IMR-90 (cell line): ENCODE data around the gene ANXA8. TPM values are rescaled to one million over a fixed set of nuclear protein-coding genes. Genes with fewer than 3 reads are reported as not detected.

ENCODE experiments used
- ATAC-seq: fragments of 200-7000 bp; cut with Tn5 transposase; 2 replicates; pipeline ENCODE4 v1.9.1; 2020; ENCODE audit warnings: low read depth, mild to moderate bottlenecking, moderate library complexity
- BruUV-seq: library from RNA; stranded (reverse); fragments of 400-500 nt; replicated peaks from 2 replicates; lab custom pipeline; 2021; lab: Mats Ljungman, UMichigan
- CTCF ChIA-PET: fragments of 300-600 bp; formaldehyde crosslinking; extraction: SDS; loops from one replicate; lab custom pipeline; 2021; ENCODE audit warnings: antibody characterized with exemption; lab: Yijun Ruan, JAX
- POLR2A ChIA-PET: fragments of 300-600 bp; sonication (Branson Sonifier 250); formaldehyde crosslinking; loops from one replicate; lab custom pipeline; 2022; ENCODE audit warnings: antibody characterized with exemption; ENCODE audit not compliant: unreplicated experiment; lab: Charles Lee
- DNase-seq: peaks from one replicate; pipeline ENCODE4 v3.0.0; 2013
- H2AFZ ChIP-seq: replicated peaks from 2 replicates; pipeline ENCODE3; 2013; ENCODE audit warnings: low read length, mild to moderate bottlenecking; ENCODE audit not compliant: poor library complexity
- H2AK5ac ChIP-seq: 2 replicates; pipeline ENCODE4 v1.6.1; 2013; ENCODE audit warnings: low read depth, low read length, inconsistent platforms
- H2AK9ac ChIP-seq: replicated peaks from 2 replicates; pipeline ENCODE3; 2013; ENCODE audit warnings: mild to moderate bottlenecking, low read depth, low read length, moderate library complexity; ENCODE audit not compliant: poor library complexity
- H2BK120ac ChIP-seq: 2 replicates; pipeline ENCODE4 v1.6.1; 2013; ENCODE audit warnings: low read depth, low read length, inconsistent platforms
- H2BK15ac ChIP-seq: 3 replicates; pipeline ENCODE4 v1.6.1; 2013; ENCODE audit warnings: low read depth, low read length, inconsistent platforms
- H2BK20ac ChIP-seq: 2 replicates; pipeline ENCODE4 v1.6.1; 2013; ENCODE audit warnings: low read depth, mild to moderate bottlenecking, inconsistent platforms, low read length, moderate library complexity
- H2BK5ac ChIP-seq: 2 replicates; pipeline ENCODE4 v1.6.1; 2013; ENCODE audit warnings: mild to moderate bottlenecking, low read depth, low read length, inconsistent platforms; ENCODE audit not compliant: poor library complexity, severe bottlenecking
- H3K14ac ChIP-seq: replicated peaks from 2 replicates; pipeline ENCODE4 v1.6.1; 2013; ENCODE audit warnings: low read depth, low read length, inconsistent platforms
- H3K18ac ChIP-seq: 2 replicates; pipeline ENCODE4 v1.6.1; 2013; ENCODE audit warnings: low read depth, low read length, control low read depth
- H3K23ac ChIP-seq: 2 replicates; pipeline ENCODE4 v1.6.1; 2013; ENCODE audit warnings: low read depth, low read length, inconsistent platforms
- H3K27ac ChIP-seq: 2 replicates; pipeline ENCODE4 v1.5.1; 2013; ENCODE audit warnings: mild to moderate bottlenecking, control low read depth, low read length; ENCODE audit not compliant: insufficient read depth
- H3K27me3 ChIP-seq: 2 replicates; pipeline ENCODE4 v1.6.1; 2013; ENCODE audit warnings: low read length; ENCODE audit not compliant: control insufficient read depth, insufficient read depth
- H3K36me3 ChIP-seq: 2 replicates; pipeline ENCODE4 v1.6.1; 2013; ENCODE audit warnings: low read length, mixed read lengths; ENCODE audit not compliant: control insufficient read depth, insufficient read depth
- H3K4ac ChIP-seq: 2 replicates; pipeline ENCODE4 v1.6.1; 2013; ENCODE audit warnings: low read depth, low read length, inconsistent platforms
- H3K4me1 ChIP-seq: 2 replicates; pipeline ENCODE4 v1.6.1; 2013; ENCODE audit warnings: low read length, mixed read lengths; ENCODE audit not compliant: control insufficient read depth, insufficient read depth
- H3K4me2 ChIP-seq: 2 replicates; pipeline ENCODE4 v1.6.1; 2013; ENCODE audit warnings: low read depth, mild to moderate bottlenecking, control low read depth, low read length, moderate library complexity
- H3K4me3 ChIP-seq: 2 replicates; pipeline ENCODE4 v1.5.1; 2013; ENCODE audit warnings: low read depth, mild to moderate bottlenecking, control low read depth, low read length, moderate library complexity; ENCODE audit not compliant: insufficient read depth
- H3K56ac ChIP-seq: 2 replicates; pipeline ENCODE4 v1.6.1; 2013; ENCODE audit warnings: low read length, inconsistent platforms; ENCODE audit not compliant: insufficient read depth; ENCODE audit errors: extremely low read depth
- H3K79me1 ChIP-seq, 2 experiments: 2 replicates each; pipeline ENCODE4 v1.6.1; 2013; ENCODE audit warnings: low read length in 2 of 2, inconsistent platforms in 1 of 2, low read depth in 1 of 2
- H3K9ac ChIP-seq: 2 replicates; pipeline ENCODE4 v1.6.1; 2013; ENCODE audit warnings: low read depth, low read length, control low read depth
- H3K9me1 ChIP-seq: 2 replicates; pipeline ENCODE4 v1.6.1; 2013; ENCODE audit warnings: low read length, inconsistent platforms; ENCODE audit not compliant: insufficient read depth
- H3K9me3 ChIP-seq: 2 replicates; pipeline ENCODE4 v1.6.1; 2013; ENCODE audit warnings: low read length; ENCODE audit not compliant: control insufficient read depth, insufficient read depth
- H4K20me1 ChIP-seq: 2 replicates; pipeline ENCODE4 v1.6.1; 2013; ENCODE audit warnings: low read length, inconsistent platforms; ENCODE audit not compliant: insufficient read depth
- H4K5ac ChIP-seq: 2 replicates; pipeline ENCODE4 v1.6.1; 2013; ENCODE audit warnings: mild to moderate bottlenecking, low read depth, low read length, control low read depth
- H4K8ac ChIP-seq, 2 experiments: 2 replicates each; pipeline ENCODE4 v1.6.1; 2013; ENCODE audit warnings: low read depth in 2 of 2, low read length in 2 of 2, control low read depth in 1 of 2, inconsistent platforms in 1 of 2
- H4K91ac ChIP-seq: 2 replicates; pipeline ENCODE4 v1.6.1; 2013; ENCODE audit warnings: low read depth, low read length, inconsistent platforms; ENCODE audit not compliant: insufficient read depth
- BHLHE40 ChIP-seq: fragments of 150-350 bp; IDR thresholded peaks from 2 replicates; pipeline ENCODE4 v1.6.1; 2016; ENCODE audit warnings: mild to moderate bottlenecking, low read depth, low read length
- CEBPB ChIP-seq: IDR thresholded peaks from 2 replicates; pipeline ENCODE4 v1.6.1; 2012; ENCODE audit warnings: low read depth, low read length, improper control_type of control experiment
- CHD1 ChIP-seq: IDR thresholded peaks from 2 replicates; pipeline ENCODE4 v1.6.1; 2012; ENCODE audit warnings: low read depth, low read length, improper control_type of control experiment
- CTCF ChIP-seq: conservative IDR thresholded peaks from 2 replicates; pipeline ENCODE4 v1.5.1; 2012; ENCODE audit warnings: mild to moderate bottlenecking, low read depth, low read length, improper control_type of control experiment
- FOS ChIP-seq: fragments of 150-350 bp; IDR thresholded peaks from 2 replicates; pipeline ENCODE4 v1.6.1; 2016; ENCODE audit warnings: low read depth, low read length
- MAFK ChIP-seq: IDR thresholded peaks from 2 replicates; pipeline ENCODE4 v1.6.1; 2012; ENCODE audit warnings: low read depth, low read length, improper control_type of control experiment
- MAZ ChIP-seq: IDR thresholded peaks from 2 replicates; pipeline ENCODE4 v1.6.1; 2012; ENCODE audit warnings: low read depth, mild to moderate bottlenecking, low read length, improper control_type of control experiment, moderate library complexity, borderline replicate concordance
- MXI1 ChIP-seq: IDR thresholded peaks from 2 replicates; pipeline ENCODE4 v1.6.1; 2012; ENCODE audit warnings: low read depth, mild to moderate bottlenecking, low read length, moderate library complexity, borderline replicate concordance
- NFE2L2 ChIP-seq: fragments of 150-350 bp; IDR thresholded peaks from 2 replicates; pipeline ENCODE4 v1.6.1; 2016; ENCODE audit warnings: low read depth, mild to moderate bottlenecking, low read length
- POLR2A ChIP-seq: IDR thresholded peaks from 2 replicates; pipeline ENCODE4 v1.6.1; 2012; ENCODE audit warnings: mild to moderate bottlenecking, low read depth, low read length
- RAD21 ChIP-seq: IDR thresholded peaks from 2 replicates; pipeline ENCODE4 v1.6.1; 2012; ENCODE audit warnings: low read length, improper control_type of control experiment
- RCOR1 ChIP-seq: IDR thresholded peaks from 2 replicates; pipeline ENCODE4 v1.6.1; 2012; ENCODE audit warnings: mild to moderate bottlenecking, low read length, improper control_type of control experiment; ENCODE audit not compliant: insufficient replicate concordance
- RFX5 ChIP-seq: IDR thresholded peaks from 2 replicates; pipeline ENCODE4 v1.8.0; 2012; ENCODE audit warnings: low read depth, mild to moderate bottlenecking, low read length, moderate library complexity
- SMC3 ChIP-seq: fragments of 150-350 bp; IDR thresholded peaks from 2 replicates; pipeline ENCODE4 v1.6.1; 2016; ENCODE audit warnings: low read depth, mild to moderate bottlenecking, antibody characterized with exemption, low read length, moderate library complexity
- USF2 ChIP-seq: fragments of 150-350 bp; IDR thresholded peaks from 2 replicates; pipeline ENCODE4 v1.6.1; 2017; ENCODE audit warnings: mild to moderate bottlenecking, antibody characterized with exemption, low read length, low read depth
- dilution Hi-C: fragments of 300-500 bp; cut with HindIII; formaldehyde crosslinking; loops from one replicate; pipeline ENCODE4 v1.14.3; 2018; ENCODE audit warnings: low sequenced_read_pairs; ENCODE audit not compliant: unreplicated experiment
- in situ Hi-C: fragments of 300-500 bp; cut with MboI; formaldehyde crosslinking; loops from 3 replicates; pipeline ENCODE4 v1.14.3; 2019; ENCODE audit warnings: low sequenced_read_pairs, inconsistent platforms, mixed read lengths
- intact Hi-C: fragments of 100-400 bp; cut with micrococcal nuclease; formaldehyde crosslinking; loops from 2 replicates; pipeline ENCODE4 v1.10.0; 2022
- polyA plus RNA-seq, 3 experiments: library from polyadenylated mRNA; depleted of rRNA; stranded (reverse); fragments of >200 nt; gene quantifications; 2 replicates each; pipeline ENCODE4 v1.2.3, GENCODE V29; 2012; ENCODE audit warnings: low replicate concordance in 1 of 3
- total RNA-seq: library from RNA; depleted of rRNA; stranded (reverse); fragments of >200 nt; gene quantifications from 2 replicates; pipeline ENCODE4 v1.2.3, GENCODE V29; 2012
- TF ChIP-seq, protein P1 (sequence below): fragments of 150-350 bp; IDR thresholded peaks from 2 replicates; pipeline ENCODE4 v1.6.1; 2016; ENCODE audit warnings: low read depth, mild to moderate bottlenecking, low read length, moderate library complexity, borderline replicate concordance

Gene ANXA8
- total and polyA plus RNA-seq, 2 of the 4 experiments (the other 2 are of a cell fraction), result 0.90 to 1.1 TPM

GRCh38 chr10:47435081-47435480 lies 48.8 kb downstream of the ANXA8 start:
- ChIA-PET POLR2A (no interaction called here), CTCF (no interaction called here)
- Histone ChIP-seq H3K9me3 (0 out of 2 replicates have a peak, but pooled peaks cover 2% of the 10 kb centered on the region), H3K4me2 (no peak overlapping the region), H4K8ac (no peak overlapping the region), H3K14ac (no peak overlapping the region), H2AFZ (no peak overlapping the region), H3K27me3 (peaks cover 28% of the 10 kb centered on the region), H3K9ac (no peak overlapping the region), H2BK120ac (no peak overlapping the region), H3K4me1 (no peaks in the 10 kb centered on the region), H3K36me3 (no peaks in the 10 kb centered on the region), H3K56ac (no peak overlapping the region), H3K9me1 (no peaks in the 10 kb centered on the region), H4K91ac (no peak overlapping the region), H3K18ac (no peak overlapping the region), H4K5ac (no peak overlapping the region), H3K23ac (no peak overlapping the region), H3K27ac (no peak overlapping the region), H2BK5ac (no peak overlapping the region), H3K4me3 (no peak overlapping the region), H2AK9ac (no peak overlapping the region), H2BK15ac (no peak overlapping the region), H3K79me1 (no peaks in the 10 kb centered on the region), H3K4ac (no peak overlapping the region), H2BK20ac (no peak overlapping the region), H4K20me1 (no peaks in the 10 kb centered on the region), H2AK5ac (no peak overlapping the region)
- BruUV-seq, result no TSS peak
- no peak for TF ChIP-seq USF2
- no peak for TF ChIP-seq RAD21
- TF ChIP-seq, protein P1, sequence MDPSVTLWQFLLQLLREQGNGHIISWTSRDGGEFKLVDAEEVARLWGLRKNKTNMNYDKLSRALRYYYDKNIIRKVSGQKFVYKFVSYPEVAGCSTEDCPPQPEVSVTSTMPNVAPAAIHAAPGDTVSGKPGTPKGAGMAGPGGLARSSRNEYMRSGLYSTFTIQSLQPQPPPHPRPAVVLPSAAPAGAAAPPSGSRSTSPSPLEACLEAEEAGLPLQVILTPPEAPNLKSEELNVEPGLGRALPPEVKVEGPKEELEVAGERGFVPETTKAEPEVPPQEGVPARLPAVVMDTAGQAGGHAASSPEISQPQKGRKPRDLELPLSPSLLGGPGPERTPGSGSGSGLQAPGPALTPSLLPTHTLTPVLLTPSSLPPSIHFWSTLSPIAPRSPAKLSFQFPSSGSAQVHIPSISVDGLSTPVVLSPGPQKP, result no peak
- no peak for TF ChIP-seq CHD1
- no peak for TF ChIP-seq RCOR1
- no peak for TF ChIP-seq MAZ
- TF ChIP-seq NFE2L2, result no peak
- TF ChIP-seq BHLHE40, result no peak
- TF ChIP-seq SMC3, result no peak
- no peak for TF ChIP-seq POLR2A
- no peak for TF ChIP-seq RFX5
- TF ChIP-seq CTCF, result no peak
- TF ChIP-seq MXI1, result no peak
- TF ChIP-seq MAFK, result no peak
- no peak for TF ChIP-seq FOS
- TF ChIP-seq CEBPB, result no peak
- ATAC-seq (no peak), DNase-seq (no peak)
- in situ Hi-C loops, result no loop called here
- dilution Hi-C loops, result no loop called here
- intact Hi-C loops, result no loop called here
